HEK293 (cell line): Measurements from ENCODE around the gene KCTD10.

ENCODE experiments used
- CTCF ChIA-PET: fragments of 350-600 bp; formaldehyde crosslinking; extraction: SDS; loops from one replicate; lab custom pipeline; 2021; ENCODE audit warnings: antibody characterized with exemption; lab: Yijun Ruan, JAX
- POLR2A ChIA-PET: fragments of 300-600 bp; formaldehyde crosslinking; extraction: SDS; loops from one replicate; lab custom pipeline; 2020; ENCODE audit warnings: antibody characterized with exemption, inconsistent platforms; lab: Yijun Ruan, JAX
- H3K27ac ChIP-seq: fragments of 200-500 bp; sonication (Bioruptor generic); 2 replicates; pipeline ENCODE4 v1.5.1; 2014; ENCODE audit warnings: low read depth, low read length, control low read depth, inconsistent platforms; ENCODE audit errors: extremely low read depth
- H3K36me3 ChIP-seq, 2 experiments: fragments of 200-500 bp in 1 of 2; sonication (Bioruptor generic) in 1 of 2; 1 replicate in 1 of 2; 2 replicates in 1 of 2; pipeline ENCODE4 v1.5.1; 2014 to 2017; ENCODE audit warnings: inconsistent platforms in 2 of 2, low read length in 2 of 2; ENCODE audit not compliant: control insufficient read depth in 2 of 2, insufficient read depth in 1 of 2
- H3K4me1 ChIP-seq: fragments of 200-500 bp; sonication (Bioruptor generic); 2 replicates; pipeline ENCODE4 v1.5.1; 2014; ENCODE audit warnings: mild to moderate bottlenecking, low read length, inconsistent platforms; ENCODE audit not compliant: control insufficient read depth, insufficient read depth
- H3K4me3 ChIP-seq: 2 replicates; pipeline ENCODE4 v1.5.1; 2011; ENCODE audit warnings: low read depth, mild to moderate bottlenecking, control low read depth, low read length, moderate library complexity
- H3K9me3 ChIP-seq: fragments of 200-500 bp; sonication (Bioruptor generic); 2 replicates; pipeline ENCODE4 v1.5.1; 2014; ENCODE audit warnings: low read depth, low read length, inconsistent platforms; ENCODE audit not compliant: control insufficient read depth, insufficient read depth
- BCL11A ChIP-seq: fragments of 450-650 bp; formaldehyde crosslinking; IDR thresholded peaks from 2 replicates; pipeline ENCODE4 v1.5.1; 2016; ENCODE audit warnings: low read depth, missing biosample characterization, missing genetic modification characterization
- BCL11B ChIP-seq: fragments of 450-650 bp; formaldehyde crosslinking; IDR thresholded peaks from 2 replicates; pipeline ENCODE4 v1.5.1; 2016; ENCODE audit warnings: low read depth, missing biosample characterization, missing genetic modification characterization
- KLF1 ChIP-seq: fragments of 450-650 bp; formaldehyde crosslinking; IDR thresholded peaks from 2 replicates; pipeline ENCODE4 v1.5.1; 2016; ENCODE audit warnings: missing biosample characterization, missing genetic modification characterization
- SCRT1 ChIP-seq: fragments of 450-650 bp; formaldehyde crosslinking; IDR thresholded peaks from 2 replicates; pipeline ENCODE4 v1.5.1; 2016; ENCODE audit warnings: missing biosample characterization, missing genetic modification characterization, borderline replicate concordance
- TCF7L2 ChIP-seq: IDR thresholded peaks from 2 replicates; pipeline ENCODE4 v1.6.1; 2011; ENCODE audit warnings: low read depth, mild to moderate bottlenecking, inconsistent platforms, low read length, moderate library complexity, borderline replicate concordance
- ZBTB20 ChIP-seq: fragments of 450-650 bp; formaldehyde crosslinking; IDR thresholded peaks from 2 replicates; pipeline ENCODE4 v1.5.1; 2016; ENCODE audit warnings: missing biosample characterization, missing genetic modification characterization
- ZFP37 ChIP-seq: fragments of 450-650 bp; formaldehyde crosslinking; IDR thresholded peaks from 2 replicates; pipeline ENCODE4 v1.5.1; 2016; ENCODE audit warnings: missing biosample characterization, missing genetic modification characterization
- ZNF16 ChIP-seq: fragments of 450-650 bp; formaldehyde crosslinking; IDR thresholded peaks from 2 replicates; pipeline ENCODE4 v1.5.1; 2016; ENCODE audit warnings: low read depth, missing biosample characterization, missing genetic modification characterization
- ZNF2 ChIP-seq: fragments of 450-650 bp; formaldehyde crosslinking; IDR thresholded peaks from 2 replicates; pipeline ENCODE4 v1.5.1; 2016; ENCODE audit warnings: missing biosample characterization, missing genetic modification characterization
- ZNF23 ChIP-seq: fragments of 450-650 bp; formaldehyde crosslinking; IDR thresholded peaks from 2 replicates; pipeline ENCODE4 v1.5.1; 2016; ENCODE audit warnings: missing biosample characterization, missing genetic modification characterization, borderline replicate concordance
- ZNF239 ChIP-seq: fragments of 450-650 bp; formaldehyde crosslinking; IDR thresholded peaks from 2 replicates; pipeline ENCODE4 v1.5.1; 2016; ENCODE audit warnings: missing biosample characterization, missing genetic modification characterization
- ZNF311 ChIP-seq: fragments of 450-650 bp; formaldehyde crosslinking; IDR thresholded peaks from 2 replicates; pipeline ENCODE4 v1.5.1; 2017; ENCODE audit warnings: missing biosample characterization, missing genetic modification characterization, borderline replicate concordance
- ZNF354C ChIP-seq: fragments of 450-650 bp; formaldehyde crosslinking; IDR thresholded peaks from 2 replicates; pipeline ENCODE4 v1.5.1; 2016; ENCODE audit warnings: missing biosample characterization, missing genetic modification characterization, low read depth, borderline replicate concordance
- ZNF394 ChIP-seq: fragments of 450-650 bp; formaldehyde crosslinking; IDR thresholded peaks from 2 replicates; pipeline ENCODE4 v1.5.1; 2016; ENCODE audit warnings: missing biosample characterization, missing genetic modification characterization, mild to moderate bottlenecking, moderate library complexity, borderline replicate concordance
- ZNF521 ChIP-seq: fragments of 450-650 bp; formaldehyde crosslinking; IDR thresholded peaks from 2 replicates; pipeline ENCODE4 v1.5.1; 2017; ENCODE audit warnings: missing biosample characterization, mild to moderate bottlenecking, missing genetic modification characterization
- ZNF600 ChIP-seq: fragments of 450-650 bp; formaldehyde crosslinking; IDR thresholded peaks from 2 replicates; pipeline ENCODE4 v1.5.1; 2016; ENCODE audit warnings: missing biosample characterization, missing genetic modification characterization
- ZNF707 ChIP-seq: fragments of 450-650 bp; formaldehyde crosslinking; IDR thresholded peaks from 2 replicates; pipeline ENCODE4 v1.5.1; 2016; ENCODE audit warnings: missing biosample characterization, missing genetic modification characterization
- ZNF747 ChIP-seq: fragments of 450-650 bp; formaldehyde crosslinking; IDR thresholded peaks from 2 replicates; pipeline ENCODE4 v1.5.1; 2016; ENCODE audit warnings: missing biosample characterization, missing genetic modification characterization
- ZNF830 ChIP-seq: fragments of 450-650 bp; IDR thresholded peaks from 2 replicates; pipeline ENCODE4 v1.5.0; 2018; ENCODE audit warnings: missing biosample characterization, missing genetic modification characterization, low read depth, mild to moderate bottlenecking, moderate library complexity
- TF ChIP-seq, protein P1 (sequence below): fragments of 450-650 bp; formaldehyde crosslinking; IDR thresholded peaks from 2 replicates; pipeline ENCODE4 v1.5.1; 2016; ENCODE audit warnings: missing biosample characterization, missing genetic modification characterization
- TF ChIP-seq, protein P2 (sequence below): fragments of 450-650 bp; formaldehyde crosslinking; IDR thresholded peaks from 2 replicates; pipeline ENCODE4 v1.5.1; 2016; ENCODE audit warnings: missing biosample characterization, missing genetic modification characterization
- TF ChIP-seq, protein P3 (sequence below): fragments of 450-650 bp; formaldehyde crosslinking; IDR thresholded peaks from 2 replicates; pipeline ENCODE4 v1.5.1; 2017; ENCODE audit warnings: missing biosample characterization, missing genetic modification characterization
- TF ChIP-seq, protein P4 (sequence below): fragments of 450-650 bp; formaldehyde crosslinking; IDR thresholded peaks from 2 replicates; pipeline ENCODE4 v1.5.1; 2017; ENCODE audit warnings: missing biosample characterization, mild to moderate bottlenecking, missing genetic modification characterization, moderate library complexity
- TF ChIP-seq, protein P5 (sequence below): fragments of 450-650 bp; formaldehyde crosslinking; IDR thresholded peaks from 2 replicates; pipeline ENCODE4 v1.5.1; 2016; ENCODE audit warnings: missing biosample characterization, missing genetic modification characterization

The KCTD10 gene

DNA sequence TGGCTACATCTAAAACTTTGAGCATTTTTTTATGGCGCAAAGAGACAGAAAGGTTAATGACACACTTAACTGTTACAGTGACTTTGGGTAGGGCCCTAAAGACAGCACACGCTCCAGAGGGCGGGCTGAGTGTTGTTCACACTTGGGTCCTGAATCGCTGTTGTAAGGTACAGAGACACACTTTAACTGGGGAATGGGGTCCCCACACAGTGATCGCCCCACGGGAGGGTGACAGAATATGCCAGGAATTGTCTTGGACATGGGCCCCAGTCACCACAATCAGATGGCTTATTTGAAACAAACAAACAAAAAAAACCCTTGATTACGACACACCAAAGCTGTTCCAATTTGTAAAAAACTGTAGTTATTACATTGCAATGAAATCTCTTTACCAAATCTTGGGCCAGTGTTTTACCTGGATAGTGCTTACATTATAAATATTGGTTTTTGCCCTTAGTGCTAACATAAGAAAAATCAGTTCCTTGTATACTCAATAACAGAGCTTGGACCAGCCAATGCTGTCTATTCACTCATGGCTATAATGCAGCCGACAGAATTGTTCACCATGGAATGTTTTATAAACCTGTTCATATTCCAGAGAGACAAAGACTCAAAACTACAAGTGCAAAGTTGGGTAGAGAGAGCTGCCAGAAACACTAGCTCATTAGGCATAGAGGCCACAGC lies 28.3 kb downstream of the KCTD10 start (continued):
- TF ChIP-seq ZFP37 (tag by site-specific recombination) = no peak
- TF ChIP-seq, all 188 proteins: peak for 0

DNA sequence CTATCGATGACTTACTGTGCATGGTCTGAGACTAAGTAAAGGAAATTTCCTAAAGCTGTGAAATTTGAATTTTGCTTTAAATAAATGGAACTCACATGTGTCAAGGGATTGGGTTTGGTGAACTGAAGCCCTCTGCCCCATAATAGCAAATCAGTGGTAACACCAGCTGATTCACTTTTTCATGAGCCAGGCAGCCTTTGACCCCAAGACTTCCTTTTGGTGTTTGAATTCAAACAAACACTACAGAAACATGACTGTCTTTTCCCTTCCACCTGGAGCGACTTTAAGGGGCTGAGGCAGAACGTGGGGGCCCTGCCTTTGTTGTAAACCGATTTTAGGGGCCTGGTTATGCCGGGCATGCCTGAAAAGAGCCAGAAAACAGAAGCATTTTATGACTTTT lies 28.8 kb downstream of the KCTD10 start:
- TF ChIP-seq ZNF521 (no peak), ZNF239 (no peak), ZNF23 (tag by site-specific recombination) (no peak), ZNF311 (tag by site-specific recombination) (no peak), KLF1 (tag by site-specific recombination) (no peak)
- H3K4me3 ChIP-seq = no peak overlapping the region
- no peak overlapping the region for H3K27ac ChIP-seq
- CTCF ChIA-PET = interaction anchor here (1.1 to 1.2 kb wide), 2 partner anchors 14 to 25 kb away, joined by 3 to 4 read pairs; no protein-coding TSS in a partner anchor
- peaks cover 5 to 61% of the 10 kb centered on the region in 2 experiments for H3K36me3 ChIP-seq
- no peaks in the 10 kb centered on the region for H3K9me3 ChIP-seq
- POLR2A ChIA-PET = no interaction called here
- no peaks in the 10 kb centered on the region for H3K4me1 ChIP-seq

DNA sequence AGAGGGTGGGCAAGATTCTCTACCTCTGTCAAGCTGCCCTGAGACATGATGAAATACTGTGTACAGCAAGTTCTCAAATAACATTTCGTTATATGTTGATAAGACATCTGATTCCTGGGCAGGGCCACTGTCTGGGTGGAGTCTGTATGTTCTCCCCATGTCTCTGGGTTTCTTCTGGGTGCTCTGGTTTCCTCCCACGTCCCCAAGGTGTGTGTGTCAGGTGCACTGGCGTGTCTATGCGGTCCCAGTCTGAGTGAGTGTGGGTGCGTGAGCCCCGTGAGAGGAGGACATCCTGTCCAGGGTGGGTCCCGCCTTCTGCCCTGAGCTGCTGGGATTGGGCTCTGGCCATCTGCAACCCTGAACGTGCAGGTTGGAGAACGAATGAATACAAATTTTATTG lies 29.6 kb downstream of the KCTD10 start:
- ChIA-PET CTCF (interaction anchor here (0.8 to 1.2 kb wide), 2 partner anchors 14 to 19 kb away, joined by 3 to 4 read pairs; no protein-coding TSS in a partner anchor), POLR2A (no interaction called here)
- H3K27ac ChIP-seq = no peak overlapping the region
- H3K4me3 ChIP-seq = no peak overlapping the region
- no peaks in the 10 kb centered on the region for H3K9me3 ChIP-seq
- H3K4me1 ChIP-seq = no peaks in the 10 kb centered on the region
- peaks cover 0 to 54% of the 10 kb centered on the region in 2 experiments for H3K36me3 ChIP-seq
- TF ChIP-seq, protein P1, sequence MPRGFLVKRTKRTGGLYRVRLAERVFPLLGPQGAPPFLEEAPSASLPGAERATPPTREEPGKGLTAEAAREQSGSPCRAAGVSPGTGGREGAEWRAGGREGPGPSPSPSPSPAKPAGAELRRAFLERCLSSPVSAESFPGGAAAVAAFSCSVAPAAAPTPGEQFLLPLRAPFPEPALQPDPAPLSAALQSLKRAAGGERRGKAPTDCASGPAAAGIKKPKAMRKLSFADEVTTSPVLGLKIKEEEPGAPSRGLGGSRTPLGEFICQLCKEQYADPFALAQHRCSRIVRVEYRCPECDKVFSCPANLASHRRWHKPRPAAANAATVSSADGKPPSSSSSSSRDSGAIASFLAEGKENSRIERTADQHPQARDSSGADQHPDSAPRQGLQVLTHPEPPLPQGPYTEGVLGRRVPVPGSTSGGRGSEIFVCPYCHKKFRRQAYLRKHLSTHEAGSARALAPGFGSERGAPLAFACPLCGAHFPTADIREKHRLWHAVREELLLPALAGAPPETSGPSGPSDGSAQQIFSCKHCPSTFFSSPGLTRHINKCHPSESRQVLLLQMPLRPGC (tag by site-specific recombination) = no peak
- no peak for TF ChIP-seq BCL11A
- TF ChIP-seq, protein P2, sequence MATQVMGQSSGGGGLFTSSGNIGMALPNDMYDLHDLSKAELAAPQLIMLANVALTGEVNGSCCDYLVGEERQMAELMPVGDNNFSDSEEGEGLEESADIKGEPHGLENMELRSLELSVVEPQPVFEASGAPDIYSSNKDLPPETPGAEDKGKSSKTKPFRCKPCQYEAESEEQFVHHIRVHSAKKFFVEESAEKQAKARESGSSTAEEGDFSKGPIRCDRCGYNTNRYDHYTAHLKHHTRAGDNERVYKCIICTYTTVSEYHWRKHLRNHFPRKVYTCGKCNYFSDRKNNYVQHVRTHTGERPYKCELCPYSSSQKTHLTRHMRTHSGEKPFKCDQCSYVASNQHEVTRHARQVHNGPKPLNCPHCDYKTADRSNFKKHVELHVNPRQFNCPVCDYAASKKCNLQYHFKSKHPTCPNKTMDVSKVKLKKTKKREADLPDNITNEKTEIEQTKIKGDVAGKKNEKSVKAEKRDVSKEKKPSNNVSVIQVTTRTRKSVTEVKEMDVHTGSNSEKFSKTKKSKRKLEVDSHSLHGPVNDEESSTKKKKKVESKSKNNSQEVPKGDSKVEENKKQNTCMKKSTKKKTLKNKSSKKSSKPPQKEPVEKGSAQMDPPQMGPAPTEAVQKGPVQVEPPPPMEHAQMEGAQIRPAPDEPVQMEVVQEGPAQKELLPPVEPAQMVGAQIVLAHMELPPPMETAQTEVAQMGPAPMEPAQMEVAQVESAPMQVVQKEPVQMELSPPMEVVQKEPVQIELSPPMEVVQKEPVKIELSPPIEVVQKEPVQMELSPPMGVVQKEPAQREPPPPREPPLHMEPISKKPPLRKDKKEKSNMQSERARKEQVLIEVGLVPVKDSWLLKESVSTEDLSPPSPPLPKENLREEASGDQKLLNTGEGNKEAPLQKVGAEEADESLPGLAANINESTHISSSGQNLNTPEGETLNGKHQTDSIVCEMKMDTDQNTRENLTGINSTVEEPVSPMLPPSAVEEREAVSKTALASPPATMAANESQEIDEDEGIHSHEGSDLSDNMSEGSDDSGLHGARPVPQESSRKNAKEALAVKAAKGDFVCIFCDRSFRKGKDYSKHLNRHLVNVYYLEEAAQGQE (tag by site-specific recombination) = no peak
- TF ChIP-seq ZNF2 (tag by site-specific recombination) = no peak
- TF ChIP-seq, protein P3, sequence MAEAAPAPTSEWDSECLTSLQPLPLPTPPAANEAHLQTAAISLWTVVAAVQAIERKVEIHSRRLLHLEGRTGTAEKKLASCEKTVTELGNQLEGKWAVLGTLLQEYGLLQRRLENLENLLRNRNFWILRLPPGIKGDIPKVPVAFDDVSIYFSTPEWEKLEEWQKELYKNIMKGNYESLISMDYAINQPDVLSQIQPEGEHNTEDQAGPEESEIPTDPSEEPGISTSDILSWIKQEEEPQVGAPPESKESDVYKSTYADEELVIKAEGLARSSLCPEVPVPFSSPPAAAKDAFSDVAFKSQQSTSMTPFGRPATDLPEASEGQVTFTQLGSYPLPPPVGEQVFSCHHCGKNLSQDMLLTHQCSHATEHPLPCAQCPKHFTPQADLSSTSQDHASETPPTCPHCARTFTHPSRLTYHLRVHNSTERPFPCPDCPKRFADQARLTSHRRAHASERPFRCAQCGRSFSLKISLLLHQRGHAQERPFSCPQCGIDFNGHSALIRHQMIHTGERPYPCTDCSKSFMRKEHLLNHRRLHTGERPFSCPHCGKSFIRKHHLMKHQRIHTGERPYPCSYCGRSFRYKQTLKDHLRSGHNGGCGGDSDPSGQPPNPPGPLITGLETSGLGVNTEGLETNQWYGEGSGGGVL = no peak
- TF ChIP-seq TCF7L2 = no peak
- TF ChIP-seq, protein P4, sequence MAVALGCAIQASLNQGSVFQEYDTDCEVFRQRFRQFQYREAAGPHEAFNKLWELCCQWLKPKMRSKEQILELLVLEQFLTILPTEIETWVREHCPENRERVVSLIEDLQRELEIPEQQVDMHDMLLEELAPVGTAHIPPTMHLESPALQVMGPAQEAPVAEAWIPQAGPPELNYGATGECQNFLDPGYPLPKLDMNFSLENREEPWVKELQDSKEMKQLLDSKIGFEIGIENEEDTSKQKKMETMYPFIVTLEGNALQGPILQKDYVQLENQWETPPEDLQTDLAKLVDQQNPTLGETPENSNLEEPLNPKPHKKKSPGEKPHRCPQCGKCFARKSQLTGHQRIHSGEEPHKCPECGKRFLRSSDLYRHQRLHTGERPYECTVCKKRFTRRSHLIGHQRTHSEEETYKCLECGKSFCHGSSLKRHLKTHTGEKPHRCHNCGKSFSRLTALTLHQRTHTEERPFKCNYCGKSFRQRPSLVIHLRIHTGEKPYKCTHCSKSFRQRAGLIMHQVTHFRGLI = no peak
- TF ChIP-seq ZNF394 = no peak
- TF ChIP-seq ZNF830 (tag by site-specific recombination) = no peak
- no peak for TF ChIP-seq SCRT1
- TF ChIP-seq, protein P5, sequence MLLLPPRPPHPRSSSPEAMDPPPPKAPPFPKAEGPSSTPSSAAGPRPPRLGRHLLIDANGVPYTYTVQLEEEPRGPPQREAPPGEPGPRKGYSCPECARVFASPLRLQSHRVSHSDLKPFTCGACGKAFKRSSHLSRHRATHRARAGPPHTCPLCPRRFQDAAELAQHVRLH (tag by site-specific recombination) = no peak
- TF ChIP-seq BCL11B (tag by site-specific recombination) = no peak
- no peak for TF ChIP-seq ZNF354C (tag by site-specific recombination)
- TF ChIP-seq ZNF521 = no peak
- TF ChIP-seq ZNF707 (tag by site-specific recombination) = no peak
- TF ChIP-seq ZNF600 (tag by site-specific recombination) = no peak
- no peak for TF ChIP-seq ZNF16 (tag by site-specific recombination)
- no peak for TF ChIP-seq ZBTB20 (tag by site-specific recombination)
- no peak for TF ChIP-seq ZNF747 (tag by site-specific recombination)
